ENCODE data around the gene UBXN4.

The UBXN4 gene

DNA sequence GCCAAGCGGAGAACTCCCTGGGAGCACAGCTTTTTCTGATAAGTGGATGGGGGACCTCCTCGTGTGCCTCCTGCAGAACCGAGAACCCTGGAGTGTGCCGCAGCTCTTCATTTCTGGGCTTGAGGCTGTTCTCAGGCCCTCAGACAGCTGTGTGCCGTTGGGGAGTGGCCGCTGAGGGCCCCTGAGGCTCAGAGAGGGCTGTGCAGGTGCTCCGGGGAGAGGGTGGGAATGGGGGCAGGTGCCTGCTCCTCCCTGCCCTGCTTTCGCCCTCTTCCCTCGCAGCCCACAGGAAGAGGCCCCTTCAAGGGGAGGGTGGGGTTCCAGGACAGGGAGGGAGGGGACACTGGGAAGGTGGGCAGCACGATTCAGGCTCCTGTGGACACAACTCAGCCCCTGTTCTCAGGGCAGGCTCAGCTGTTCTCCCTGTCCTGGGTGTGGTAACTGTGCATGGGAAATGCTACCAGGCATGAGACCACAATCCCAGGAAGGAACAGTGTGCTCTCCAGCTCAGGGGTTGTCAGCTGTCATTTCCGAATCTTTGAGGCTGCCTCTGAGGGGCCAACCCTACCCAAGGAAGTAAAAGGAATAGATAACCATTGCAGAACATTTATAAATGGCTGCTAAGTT, 84.0 kb downstream of the UBXN4 start:
- Mint-ChIP-seq H3K4me1 (ENCODE audit: low read depth) (peaks cover 5% of the 10 kb centered on the region), H3K9me3 (peaks cover 17% of the 10 kb centered on the region), H3K36me3 (ENCODE audit: low read depth) (no peaks in the 10 kb centered on the region), H3K4me3 (no peak overlapping the region), H3K27me3 (no peaks in the 10 kb centered on the region), H3K27ac (no peak overlapping the region)
- intact Hi-C loops (cut with micrococcal nuclease): no loop called here

DNA sequence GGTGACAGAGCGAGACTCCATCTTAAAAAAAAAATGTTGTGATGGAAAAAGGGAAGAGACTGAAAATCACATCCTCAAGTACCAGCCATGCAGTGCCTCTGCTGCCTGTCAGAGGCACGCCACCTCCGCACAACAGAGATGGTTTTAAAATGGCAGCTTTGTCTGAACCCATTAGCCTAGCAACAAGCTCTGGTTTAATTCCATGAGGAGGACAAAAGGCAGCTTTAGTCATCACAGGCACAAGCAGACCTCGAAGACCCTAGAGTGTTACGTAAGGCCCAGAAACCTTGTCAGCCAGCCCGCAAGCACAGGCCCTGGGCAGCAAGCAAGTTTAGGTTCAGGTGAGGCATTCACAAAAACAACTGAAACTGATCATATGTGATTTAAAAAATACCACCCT, 84.9 kb downstream of the UBXN4 start:
- Mint-ChIP-seq H3K27ac (no peak overlapping the region), H3K4me3 (no peak overlapping the region), H3K27me3 (no peaks in the 10 kb centered on the region), H3K4me1 (ENCODE audit: low read depth) (peaks cover under 1% of the 10 kb centered on the region), H3K9me3 (peaks cover 17% of the 10 kb centered on the region), H3K36me3 (ENCODE audit: low read depth) (no peaks in the 10 kb centered on the region)
- intact Hi-C loops (cut with micrococcal nuclease): no loop called here

DNA sequence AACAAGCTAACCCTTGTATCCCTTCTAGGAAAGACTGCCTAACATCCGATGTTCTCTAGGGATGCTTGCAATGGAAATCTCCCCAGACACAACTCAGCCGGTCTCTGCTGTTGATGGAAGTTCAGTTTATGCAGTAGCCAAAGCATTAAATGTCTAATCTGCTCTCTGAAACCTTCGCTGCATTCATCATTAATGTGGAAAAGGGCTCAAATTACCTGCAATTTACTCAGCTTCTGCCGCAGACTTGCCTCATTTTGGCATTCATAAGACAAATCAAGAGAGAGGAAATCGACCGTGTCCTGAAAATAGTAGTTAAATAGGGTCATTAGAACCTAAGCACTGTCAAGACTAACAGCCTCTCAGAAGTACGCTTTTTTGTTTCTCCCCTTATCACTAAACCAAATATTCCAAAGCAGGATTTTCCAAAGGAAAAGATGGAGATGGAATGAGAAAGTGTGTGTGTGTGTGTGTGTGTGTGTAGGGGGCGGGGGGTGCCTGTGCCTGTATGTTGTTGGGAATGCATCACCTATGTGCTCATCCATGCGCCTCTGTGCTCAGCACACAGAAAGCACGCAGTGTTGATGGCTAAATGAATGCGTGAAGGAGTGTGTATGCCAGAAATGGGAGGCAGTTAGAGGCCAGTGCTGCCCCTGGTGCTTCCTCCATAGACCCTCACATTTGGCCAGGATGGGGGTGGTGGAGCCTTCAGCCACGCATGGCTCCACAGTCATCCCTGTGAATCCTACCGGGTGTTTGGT, 87.9 kb downstream of the UBXN4 start:
- intact Hi-C loops (cut with micrococcal nuclease): no loop called here
- H3K27me3 Mint-ChIP-seq: no peaks in the 10 kb centered on the region
- H3K36me3 Mint-ChIP-seq (ENCODE audit: low read depth): no peaks in the 10 kb centered on the region
- H3K27ac Mint-ChIP-seq: no peak overlapping the region
- H3K4me1 Mint-ChIP-seq (ENCODE audit: low read depth): no peaks in the 10 kb centered on the region
- no peaks in the 10 kb centered on the region for H3K9me3 Mint-ChIP-seq
- H3K4me3 Mint-ChIP-seq: no peak overlapping the region

DNA sequence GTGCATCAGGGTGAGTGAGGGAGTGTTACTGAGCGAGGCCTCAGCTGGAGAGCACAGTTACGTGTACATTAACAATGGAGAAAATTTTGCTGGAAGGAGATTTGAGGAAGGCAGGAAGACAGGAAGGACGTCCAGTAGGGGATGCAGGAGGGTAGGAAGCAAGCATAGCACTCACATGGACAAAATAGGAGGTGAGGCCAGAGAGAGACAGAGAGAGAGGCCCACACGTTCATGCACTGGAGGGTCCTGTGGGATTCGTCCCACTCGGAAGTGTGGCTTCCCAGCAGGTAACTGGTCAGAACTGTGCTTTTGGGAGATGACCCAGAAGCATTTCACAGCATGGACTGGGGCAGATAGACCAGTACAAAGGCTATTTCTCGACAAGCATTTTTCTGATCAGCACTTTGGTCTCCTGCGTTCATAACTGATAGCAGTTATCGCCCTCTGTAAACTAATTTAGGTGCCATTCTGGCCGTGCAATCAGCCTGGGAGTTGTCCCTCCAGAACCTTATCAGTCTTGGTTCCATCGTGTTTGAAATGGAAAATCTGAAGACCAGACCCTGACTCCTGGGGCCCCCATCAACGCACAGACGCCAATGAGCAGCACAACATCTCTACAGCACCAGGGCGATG, 89.6 kb downstream of the UBXN4 start:
- Mint-ChIP-seq H3K27ac (no peak overlapping the region), H3K27me3 (no peaks in the 10 kb centered on the region), H3K36me3 (ENCODE audit: low read depth) (no peaks in the 10 kb centered on the region), H3K4me1 (ENCODE audit: low read depth) (peaks cover 8% of the 10 kb centered on the region), H3K9me3 (no peaks in the 10 kb centered on the region), H3K4me3 (no peak overlapping the region)
- intact Hi-C loops (cut with micrococcal nuclease): no loop called here

DNA sequence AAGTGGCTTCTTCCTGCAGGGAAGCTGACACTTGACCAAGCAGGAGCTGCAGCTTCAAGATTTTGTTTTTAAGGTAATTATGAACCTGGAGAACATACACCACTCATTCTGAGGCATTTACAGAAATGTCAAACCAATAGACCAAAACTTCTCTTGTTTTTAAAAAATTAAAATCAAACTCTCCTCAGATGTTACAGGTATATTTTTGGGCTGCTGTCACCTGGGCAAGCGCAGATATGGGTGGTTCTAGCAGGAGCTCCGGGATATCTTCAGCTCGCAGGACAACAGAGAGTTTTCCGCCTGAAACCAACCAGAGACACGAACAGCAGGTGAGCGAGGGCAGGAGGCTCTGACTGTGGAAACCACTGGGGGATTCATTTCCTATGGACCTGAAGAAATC, 91.2 kb downstream of the UBXN4 start:
- Mint-ChIP-seq H3K9me3 (no peaks in the 10 kb centered on the region), H3K36me3 (ENCODE audit: low read depth) (no peaks in the 10 kb centered on the region), H3K4me1 (ENCODE audit: low read depth) (peaks cover 8% of the 10 kb centered on the region), H3K27me3 (no peaks in the 10 kb centered on the region), H3K27ac (no peak overlapping the region), H3K4me3 (no peak overlapping the region)
- intact Hi-C loops (cut with micrococcal nuclease): no loop called here
